IPS DF 4.7 (cell line): ENCODE measurements around the gene SEC16B.
"Not testable (repeated sequence)": the region's sequence is repeated elsewhere in the genome, so short reads cannot be mapped to it uniquely, and the experiment has no call there.

Experiments used
- DNase-seq: peaks from one replicate; pipeline ENCODE4 v3.0.0-alpha.2; 2013; ENCODE audit warnings: low spot score; ENCODE audit errors: extremely low read depth

Gene SEC16B, protein sequence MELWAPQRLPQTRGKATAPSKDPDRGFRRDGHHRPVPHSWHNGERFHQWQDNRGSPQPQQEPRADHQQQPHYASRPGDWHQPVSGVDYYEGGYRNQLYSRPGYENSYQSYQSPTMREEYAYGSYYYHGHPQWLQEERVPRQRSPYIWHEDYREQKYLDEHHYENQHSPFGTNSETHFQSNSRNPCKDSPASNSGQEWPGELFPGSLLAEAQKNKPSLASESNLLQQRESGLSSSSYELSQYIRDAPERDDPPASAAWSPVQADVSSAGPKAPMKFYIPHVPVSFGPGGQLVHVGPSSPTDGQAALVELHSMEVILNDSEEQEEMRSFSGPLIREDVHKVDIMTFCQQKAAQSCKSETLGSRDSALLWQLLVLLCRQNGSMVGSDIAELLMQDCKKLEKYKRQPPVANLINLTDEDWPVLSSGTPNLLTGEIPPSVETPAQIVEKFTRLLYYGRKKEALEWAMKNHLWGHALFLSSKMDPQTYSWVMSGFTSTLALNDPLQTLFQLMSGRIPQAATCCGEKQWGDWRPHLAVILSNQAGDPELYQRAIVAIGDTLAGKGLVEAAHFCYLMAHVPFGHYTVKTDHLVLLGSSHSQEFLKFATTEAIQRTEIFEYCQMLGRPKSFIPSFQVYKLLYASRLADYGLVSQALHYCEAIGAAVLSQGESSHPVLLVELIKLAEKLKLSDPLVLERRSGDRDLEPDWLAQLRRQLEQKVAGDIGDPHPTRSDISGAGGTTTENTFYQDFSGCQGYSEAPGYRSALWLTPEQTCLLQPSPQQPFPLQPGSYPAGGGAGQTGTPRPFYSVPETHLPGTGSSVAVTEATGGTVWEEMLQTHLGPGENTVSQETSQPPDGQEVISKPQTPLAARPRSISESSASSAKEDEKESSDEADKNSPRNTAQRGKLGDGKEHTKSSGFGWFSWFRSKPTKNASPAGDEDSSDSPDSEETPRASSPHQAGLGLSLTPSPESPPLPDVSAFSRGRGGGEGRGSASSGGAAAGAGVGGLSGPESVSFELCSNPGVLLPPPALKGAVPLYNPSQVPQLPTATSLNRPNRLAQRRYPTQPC

DNA sequence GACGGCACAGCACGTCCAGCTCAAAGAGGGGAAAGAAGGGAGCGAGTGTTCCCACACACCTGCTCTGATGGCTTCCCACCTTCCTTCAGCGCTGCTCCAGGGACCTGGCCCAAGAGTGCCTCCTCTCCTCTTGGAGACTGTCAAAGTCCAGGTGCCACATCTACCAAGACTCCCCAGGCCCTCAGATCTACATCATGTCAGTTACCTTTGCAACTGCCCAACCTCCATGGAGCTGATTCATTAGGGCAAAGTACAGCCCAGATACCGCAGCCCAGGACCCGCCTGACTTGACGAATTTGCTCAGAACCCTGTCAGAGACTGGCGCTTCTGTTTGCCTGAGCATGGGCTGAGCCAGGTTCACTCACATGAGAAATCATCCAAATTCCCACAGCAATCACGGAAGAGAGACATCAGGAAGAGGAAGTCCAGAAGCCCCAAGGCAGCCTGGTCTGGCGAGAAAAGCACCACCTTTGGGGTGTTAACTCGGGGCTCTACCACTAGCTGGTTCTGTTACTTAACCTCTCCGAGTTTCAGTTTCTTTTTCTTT is at the start of gene SEC16B:
Gene SEC16B, minus strand, starts transcription at position 234 of the 547 bp plus-strand sequence. CDS start 2,077 bp downstream, outside the sequence.
- DNase-seq, result no peak

DNA sequence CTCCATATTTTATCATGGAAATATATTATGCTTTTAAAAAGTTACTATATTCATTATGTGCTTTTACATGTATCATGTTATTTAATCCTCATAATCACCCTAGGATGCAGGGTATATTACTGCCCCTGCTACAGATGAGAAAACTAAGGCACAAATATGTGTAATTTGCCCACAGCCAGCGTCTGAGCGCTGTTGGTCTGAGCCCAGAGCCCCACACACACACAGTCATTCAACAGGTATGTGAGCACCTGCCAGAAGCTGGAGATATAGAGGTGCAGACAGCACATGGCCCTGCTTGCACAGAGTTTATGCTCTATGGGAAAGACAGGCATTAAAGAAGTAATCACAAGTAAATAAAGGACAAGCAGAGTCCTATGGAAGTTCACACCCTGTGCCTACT is 49.8 kb upstream of the SEC16B start:
- no peak for DNase-seq

DNA sequence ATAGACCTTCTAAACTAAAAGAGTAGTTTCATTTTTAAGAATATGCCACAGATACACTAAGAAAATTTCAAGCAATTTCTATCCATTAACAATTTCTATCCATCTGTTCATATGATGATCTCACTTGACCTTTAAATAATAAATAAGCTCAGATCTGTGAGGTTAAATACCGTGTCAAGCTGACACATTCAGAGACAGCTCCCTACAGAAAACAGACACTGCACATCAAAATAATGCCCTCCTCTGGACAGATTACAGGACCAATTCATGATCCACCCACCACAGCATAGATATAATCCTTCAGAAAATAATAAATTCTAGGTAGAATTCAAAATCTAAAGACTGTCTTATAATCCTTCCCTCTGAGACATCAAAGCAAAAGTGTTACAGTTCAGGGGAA is 49.4 kb upstream of the SEC16B start:
- DNase-seq, result no peak

DNA sequence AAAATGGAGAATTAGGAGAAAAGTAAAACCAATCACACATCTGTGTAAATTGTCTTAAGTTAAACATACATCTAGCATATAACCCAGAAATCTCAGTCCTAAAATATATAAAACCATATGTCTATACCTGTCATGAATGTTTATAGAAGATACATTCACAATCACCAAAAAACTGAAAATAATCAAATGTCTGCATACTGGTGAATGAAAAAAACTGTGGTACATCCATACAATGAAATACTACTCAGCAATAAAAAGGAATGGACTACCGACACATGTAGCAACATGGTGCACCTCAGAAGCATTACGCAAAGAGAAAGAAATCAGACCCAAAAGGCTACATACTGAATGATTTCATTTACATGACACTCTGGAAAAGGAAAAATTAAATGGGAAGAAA is 47.7 kb upstream of the SEC16B start:
- no peak for DNase-seq

DNA sequence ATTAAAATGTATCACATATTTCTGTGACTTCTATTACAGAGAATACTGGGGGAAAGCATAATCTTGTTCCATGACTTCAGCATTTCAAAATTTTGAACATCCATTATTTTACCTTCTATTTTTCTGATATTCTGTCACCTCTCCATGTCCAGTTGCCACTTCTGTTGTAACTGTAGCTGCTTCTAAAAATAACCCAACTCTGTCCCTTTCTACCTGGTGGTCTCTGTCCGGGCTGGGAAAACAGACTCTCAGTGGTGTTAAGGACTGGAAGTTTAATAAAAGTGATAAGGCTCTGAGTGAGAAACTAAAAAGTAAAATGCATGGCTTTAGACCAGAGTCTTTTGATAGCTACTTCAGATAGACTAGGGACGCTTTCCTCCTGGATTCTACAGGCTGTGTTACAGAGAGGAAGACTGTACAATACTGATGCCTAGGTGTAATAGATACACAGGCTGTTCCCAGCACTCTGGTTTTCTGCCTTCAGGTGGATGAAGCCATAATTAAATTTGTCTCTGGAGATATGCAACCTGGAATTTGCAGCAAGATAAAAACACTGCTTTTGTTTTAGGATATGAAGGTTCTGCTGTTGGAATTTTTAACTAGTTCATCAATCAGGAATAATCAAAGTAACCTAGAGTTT is 42.1 kb upstream of the SEC16B start:
- no peak for DNase-seq

DNA sequence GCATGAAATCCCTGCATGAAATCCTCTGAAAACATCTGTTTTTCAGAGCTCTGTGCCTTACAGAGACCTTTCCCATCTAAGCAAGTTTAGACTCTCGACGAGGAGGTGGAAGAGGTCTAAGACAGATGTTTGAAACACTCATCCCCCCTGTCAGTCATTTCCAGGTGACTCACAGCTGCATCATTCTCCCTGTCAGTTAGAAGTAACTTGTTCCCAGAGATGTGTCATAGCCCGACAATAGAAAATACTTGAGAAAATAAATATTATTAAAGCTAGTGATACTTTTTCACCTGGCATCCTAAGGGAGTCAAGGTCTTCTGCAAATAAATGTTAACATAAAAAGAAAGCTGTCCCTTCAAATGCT is 41.6 kb upstream of the SEC16B start:
- DNase-seq, result no peak

DNA sequence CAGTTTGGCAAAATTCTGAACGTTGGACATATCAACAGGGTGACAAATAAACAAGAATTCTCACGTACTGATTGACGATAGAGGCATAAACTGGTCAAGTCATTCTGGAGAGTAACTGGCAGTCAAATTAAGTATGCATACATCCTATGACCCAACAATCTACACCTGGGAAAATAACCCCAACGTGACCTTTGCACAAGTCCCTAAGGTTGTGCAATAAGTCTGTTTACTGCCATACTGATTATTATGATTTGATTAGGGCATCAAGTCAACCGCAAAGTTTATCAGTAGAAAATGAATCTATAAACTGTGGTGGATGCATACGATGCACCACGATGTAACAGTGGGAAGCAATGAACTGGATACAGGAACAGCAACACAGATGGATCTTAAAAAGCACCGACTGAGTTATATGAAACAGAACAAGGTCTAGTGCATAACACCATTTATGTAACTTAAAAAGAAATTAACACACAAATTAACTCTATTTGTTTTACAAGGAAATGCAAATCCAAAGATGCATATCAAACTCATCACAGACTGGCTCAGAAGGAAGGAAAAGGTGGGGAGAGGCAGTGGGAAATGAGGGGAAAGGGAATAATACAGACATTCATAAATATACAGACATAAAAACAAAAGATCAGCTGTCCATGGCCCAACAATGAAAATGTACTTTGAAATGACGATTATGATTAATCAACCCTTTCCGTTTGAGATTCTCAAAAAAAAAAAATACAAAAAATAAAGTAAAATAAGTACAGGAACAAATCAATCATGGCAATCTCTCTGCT is 41.0 kb upstream of the SEC16B start:
- no peak for DNase-seq

DNA sequence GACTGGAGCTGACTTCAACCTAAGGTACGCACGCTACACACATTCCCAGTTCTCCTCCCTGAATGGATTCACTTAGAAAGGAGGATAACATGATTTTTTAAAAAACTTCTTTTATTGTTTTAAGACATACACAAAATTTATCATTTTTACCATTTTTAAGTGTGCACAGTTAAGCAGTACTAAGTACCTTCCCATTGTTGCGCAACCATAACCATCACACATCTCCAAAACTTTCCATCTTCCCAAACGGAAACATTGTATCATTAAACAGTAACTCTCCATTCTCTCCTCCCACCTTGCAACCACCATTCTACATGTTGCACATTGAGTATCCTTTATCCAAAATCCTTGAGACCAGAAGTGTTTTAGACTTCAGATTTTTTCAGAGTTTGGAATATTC is 36.2 kb upstream of the SEC16B start:
- no peak for DNase-seq

DNA sequence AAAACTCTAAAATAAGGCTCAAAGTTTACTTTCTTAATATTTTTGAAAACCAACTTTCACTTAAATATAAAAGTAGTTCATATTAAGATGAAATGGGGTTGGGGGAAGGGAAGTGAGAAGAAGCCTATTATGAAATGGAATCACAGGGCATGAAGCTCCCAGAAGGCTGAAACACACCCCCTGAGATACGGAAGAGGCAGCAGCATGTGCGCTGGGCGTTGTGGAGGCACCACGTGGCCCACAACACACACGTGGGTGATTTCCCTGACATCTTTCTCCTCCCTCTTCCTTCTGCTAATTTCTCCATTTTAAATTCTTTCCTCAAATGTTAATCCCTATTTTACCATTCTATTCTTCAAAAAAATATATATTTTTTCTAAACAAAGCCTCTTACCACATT is 35.6 kb upstream of the SEC16B start:
- DNase-seq, result no peak

DNA sequence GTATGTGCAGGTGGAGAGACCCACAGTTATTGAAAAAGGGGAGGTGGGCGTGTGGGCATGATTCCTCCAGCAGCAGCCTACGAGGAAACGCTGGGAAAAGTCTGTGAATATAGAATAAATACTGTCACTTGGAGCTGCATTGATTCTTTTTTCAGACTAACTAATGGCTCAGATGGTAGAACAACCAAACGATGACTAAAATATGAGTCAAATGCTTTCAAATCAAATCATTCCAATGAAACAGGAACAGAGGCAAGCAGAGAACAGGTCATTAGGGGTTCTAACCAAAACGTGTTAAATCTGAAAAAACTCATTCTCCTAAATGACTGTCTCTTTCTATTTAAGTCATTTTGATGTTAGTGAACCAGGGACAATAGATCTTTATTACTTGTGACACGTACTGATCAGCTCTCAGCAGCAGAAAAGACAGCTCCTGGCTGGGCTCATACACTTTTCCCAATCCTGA is 35.1 kb upstream of the SEC16B start:
- no peak for DNase-seq

DNA sequence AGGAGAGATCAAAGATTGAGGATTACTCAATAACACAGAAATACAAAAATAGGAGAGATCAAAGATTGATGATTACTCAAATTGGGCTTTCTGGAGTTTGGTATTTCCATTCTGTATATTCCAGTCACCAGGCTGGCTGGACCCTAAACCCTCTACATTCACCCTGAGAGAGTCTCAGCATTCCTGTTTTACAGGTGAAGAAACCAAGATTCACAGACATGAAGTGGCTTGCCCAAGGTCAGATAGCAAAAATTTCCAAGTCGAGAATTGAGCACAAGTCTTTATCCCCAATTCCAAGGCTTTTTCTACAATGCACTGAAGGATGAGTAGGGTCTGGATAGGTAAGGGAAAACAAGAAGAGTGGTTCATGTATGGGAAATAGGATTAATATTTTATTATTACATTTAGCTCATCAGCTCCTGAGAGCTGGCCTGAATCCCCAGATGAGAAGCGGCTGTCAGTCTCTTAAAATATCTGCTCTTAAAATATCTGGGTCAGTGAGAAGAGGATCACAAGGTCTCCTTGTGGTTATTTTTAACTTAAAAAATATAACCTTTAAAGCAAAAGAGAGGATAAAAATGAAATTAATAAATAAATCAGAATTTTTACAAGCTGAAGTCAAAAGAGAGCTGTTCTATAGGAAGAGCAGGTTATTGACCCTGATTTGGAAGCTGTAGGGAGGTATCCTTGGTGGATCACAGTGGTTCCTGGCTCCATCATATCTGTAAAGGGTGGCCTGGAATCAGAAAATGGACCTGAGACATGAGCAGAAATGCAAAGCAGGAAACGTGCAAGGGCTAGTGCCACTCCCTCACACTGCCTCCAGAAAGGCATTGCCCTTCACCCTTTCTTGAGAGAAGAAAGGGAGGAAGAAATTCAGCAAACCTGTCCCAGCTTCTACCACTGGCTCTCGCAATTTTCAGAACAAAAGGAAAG is 29.1 kb upstream of the SEC16B start:
- no peak for DNase-seq

DNA sequence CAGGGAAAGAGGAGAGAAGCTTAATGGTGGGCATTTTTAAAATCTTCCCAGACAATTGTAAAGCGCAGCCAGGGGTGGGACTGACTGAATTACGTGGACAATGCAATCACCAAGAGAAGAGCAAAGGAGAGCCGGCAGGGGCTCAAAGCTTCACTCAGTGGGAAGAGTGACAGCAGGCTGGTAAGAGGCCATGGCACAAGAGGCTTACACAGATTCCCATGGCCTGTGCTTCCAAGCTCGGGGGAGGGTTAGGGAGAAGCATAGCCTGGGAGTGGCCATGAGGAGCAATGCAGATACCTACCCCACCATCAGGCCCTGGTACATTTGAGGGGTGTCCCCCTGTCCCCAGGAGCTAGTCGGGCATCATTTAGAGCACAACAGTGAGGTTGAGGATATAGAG is 27.1 kb upstream of the SEC16B start:
- DNase-seq, result no peak

DNA sequence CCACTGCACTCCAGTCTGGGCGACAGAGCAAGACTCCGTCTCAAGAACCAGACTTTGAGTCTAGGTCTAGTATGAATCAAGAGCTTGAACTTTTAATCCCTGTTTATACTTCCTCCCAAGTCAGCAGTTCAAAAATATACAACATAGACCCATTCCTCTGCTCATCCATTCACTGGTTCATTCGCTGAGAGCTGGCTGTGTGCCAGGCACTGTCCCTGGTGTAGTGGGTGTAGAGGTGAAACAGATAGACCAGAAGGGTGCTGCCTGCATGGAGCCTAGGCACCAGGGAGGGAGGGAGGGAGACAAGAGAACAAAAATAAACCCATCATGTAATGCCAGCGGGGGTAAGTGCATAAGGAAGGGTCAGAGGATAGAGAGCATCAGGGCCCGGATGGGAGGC is 25.5 kb upstream of the SEC16B start:
- DNase-seq, result no peak

DNA sequence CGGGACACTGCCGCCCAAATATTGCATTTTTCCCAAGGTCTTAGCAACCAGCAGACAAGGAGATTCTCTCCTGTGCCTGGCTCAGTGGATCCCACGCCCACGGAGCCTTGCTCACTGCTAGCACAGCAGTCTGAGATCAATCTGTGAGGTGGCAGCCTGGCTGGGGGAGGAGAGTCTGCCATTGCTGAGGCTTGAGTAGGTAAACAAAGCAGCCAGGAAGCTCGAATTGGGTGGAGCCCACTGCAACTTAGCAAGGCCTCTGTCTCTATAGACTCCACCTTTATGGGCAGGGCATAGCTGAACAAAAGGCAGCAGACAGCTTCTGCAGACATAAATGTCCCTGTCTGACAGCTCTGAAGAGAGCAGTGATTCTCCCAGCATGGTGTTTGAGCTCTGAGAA is 16.4 kb upstream of the SEC16B start:
- DNase-seq, result not testable (repeated sequence)

DNA sequence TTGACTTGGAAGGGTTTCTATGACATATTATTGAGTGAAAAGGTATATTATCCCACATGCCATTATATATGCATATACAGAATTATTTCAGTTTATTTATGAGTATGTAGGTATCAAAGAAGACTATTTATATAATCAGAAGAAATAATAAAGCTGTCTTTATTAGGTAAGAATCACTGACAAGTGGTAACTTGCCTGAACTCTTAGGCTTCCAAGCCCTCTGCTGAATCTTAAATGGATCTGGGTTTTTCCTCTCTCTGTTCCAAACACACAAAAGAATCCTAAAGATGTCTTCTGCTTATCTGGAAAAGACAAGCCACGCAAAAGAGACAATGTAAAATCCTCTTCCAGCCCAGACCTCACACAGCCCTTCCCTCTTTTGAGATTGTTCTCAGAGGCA is 14.9 kb upstream of the SEC16B start:
- DNase-seq, result no peak

DNA sequence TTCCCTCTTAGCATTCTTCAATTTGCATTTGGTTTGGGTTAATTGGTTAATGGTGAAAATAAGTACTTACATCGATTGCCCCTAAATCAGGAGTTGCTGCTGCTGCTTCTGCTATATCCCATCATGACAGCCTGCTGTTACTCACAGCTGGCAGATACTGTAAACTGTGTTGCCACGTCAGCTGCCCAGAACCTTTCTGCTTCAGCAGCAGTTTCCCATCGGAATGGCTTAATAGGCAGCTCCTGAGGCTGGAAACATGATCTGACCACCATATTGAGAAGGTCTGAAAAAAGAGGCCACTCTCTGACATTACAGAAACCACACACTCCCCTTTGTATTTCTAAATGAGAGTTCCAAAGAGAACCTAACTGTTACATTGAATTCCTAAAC is 14.3 kb upstream of the SEC16B start:
- DNase-seq, result no peak

DNA sequence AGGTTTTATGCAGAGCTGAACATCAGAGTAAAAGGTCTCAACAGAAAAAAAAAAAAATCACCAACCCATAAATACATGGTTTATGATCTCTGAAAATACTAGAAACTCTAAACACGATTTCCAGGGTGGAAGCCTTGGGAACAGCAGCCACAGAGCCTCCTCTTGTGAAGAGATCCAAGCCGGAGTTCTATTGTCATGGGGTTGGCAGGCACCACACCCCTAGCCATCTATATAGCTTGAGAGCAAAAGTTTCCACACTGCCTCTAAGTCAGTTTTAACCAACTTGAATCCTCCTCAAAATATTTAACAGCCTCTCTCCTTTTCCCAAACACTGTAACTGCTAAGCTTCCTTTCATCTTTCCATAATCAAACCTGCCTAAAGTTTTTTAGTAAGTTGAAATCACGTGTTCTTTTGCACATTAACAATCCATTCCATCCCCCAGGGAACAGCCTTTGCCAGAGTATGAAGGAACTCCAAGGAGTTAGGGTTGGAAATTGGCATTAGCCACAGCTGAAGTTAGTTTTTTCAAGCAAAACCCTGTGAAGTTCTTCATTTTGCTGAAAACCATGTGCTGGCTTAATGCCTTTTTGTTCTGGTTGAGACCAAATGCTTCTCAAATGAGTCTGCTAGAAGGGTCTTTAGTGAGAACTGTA is 13.8 kb upstream of the SEC16B start:
- DNase-seq, result no peak

DNA sequence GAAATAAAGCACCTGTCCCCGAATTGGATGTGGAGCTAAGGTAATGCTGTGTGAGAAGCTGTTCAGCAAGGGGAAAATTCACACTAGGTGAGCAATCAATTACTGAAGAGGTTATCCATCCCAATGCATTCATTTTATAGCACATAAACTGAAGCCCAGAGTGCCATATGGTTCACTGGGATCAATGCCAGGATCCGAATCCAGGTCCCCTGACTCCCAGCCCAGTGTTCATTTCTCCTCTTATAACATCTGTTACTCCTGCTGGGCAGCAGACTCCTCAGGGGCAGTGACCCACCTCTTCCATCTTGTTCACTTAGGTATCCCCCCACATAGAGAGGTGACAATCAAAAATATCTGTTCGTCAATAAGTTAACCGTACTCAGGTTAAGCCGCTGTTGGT is 13.2 kb upstream of the SEC16B start:
- no peak for DNase-seq

DNA sequence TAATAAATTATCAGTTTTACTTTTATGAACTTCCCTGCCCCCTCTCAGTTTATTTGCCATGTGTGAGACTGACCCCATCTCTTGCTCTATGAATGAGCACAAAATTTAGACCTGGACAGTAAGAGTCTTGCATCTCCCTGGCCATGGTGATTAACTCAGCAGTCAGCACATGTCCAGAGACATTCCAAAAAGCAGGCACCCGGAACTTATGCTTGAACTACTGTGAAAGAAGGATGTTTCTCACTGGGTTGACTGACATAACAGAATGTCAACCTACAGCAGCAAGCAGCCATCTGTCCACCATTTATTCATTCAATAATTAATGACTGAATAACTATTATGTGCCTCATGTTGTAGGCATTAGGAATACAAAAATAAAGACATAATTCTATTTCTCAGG is 11.3 kb upstream of the SEC16B start:
- DNase-seq, result no peak
